Gastrocnemius medialis (tissue), 4 donors: Measurements from ENCODE around the gene CCDC27.

Experiments
- POLR2A ChIP-seq, 2 donors: fragments of 450-650 bp; IDR thresholded peaks; one replicate each; pipeline ENCODE4 v1.6.1; 2017; ENCODE audit warnings: antibody characterized with exemption in 2 of 2, mild to moderate bottlenecking in 2 of 2, moderate library complexity in 2 of 2
- TF ChIP-seq, protein P1 (sequence below), 5 experiments: fragments of 450-650 bp in 3 of 5; fragments of 200-600 bp in 2 of 5; sonication (generic) in 2 of 5; IDR thresholded peaks in 4 of 5; conservative IDR thresholded peaks in 1 of 5; 1 replicate in 4 of 5; 2 replicates in 1 of 5; pipeline ENCODE4 v1.5.1; 2016 to 2019; ENCODE audit warnings: antibody characterized with exemption in 5 of 5, mild to moderate bottlenecking in 3 of 5, moderate library complexity in 3 of 5

DNA sequence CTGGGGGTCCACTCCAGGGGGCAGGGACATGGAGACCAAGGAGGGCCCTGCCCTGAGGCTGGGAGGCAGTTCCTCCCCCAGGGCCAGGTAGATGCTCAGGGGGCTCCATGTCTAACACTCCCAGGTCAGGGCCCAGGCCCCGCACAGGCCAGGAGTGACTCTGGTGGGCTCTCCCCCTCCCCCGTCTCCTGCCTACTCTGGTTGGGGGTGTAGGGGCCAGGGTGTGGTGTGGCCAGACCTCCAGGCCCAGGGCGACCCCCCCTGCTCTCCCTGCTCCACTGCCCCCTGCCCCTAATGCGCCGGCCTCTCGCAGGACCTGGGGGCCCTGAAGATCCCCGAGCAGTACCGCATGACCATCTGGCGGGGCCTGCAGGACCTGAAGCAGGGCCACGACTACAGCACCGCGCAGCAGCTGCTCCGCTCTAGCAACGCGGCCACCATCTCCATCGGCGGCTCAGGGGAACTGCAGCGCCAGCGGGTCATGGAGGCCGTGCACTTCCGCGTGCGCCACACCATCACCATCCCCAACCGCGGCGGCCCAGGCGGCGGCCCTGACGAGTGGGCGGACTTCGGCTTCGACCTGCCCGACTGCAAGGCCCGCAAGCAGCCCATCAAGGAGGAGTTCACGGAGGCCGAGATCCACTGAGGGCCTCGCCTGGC is 19.7 kb upstream of the CCDC27 start:
- TF ChIP-seq, protein P1, sequence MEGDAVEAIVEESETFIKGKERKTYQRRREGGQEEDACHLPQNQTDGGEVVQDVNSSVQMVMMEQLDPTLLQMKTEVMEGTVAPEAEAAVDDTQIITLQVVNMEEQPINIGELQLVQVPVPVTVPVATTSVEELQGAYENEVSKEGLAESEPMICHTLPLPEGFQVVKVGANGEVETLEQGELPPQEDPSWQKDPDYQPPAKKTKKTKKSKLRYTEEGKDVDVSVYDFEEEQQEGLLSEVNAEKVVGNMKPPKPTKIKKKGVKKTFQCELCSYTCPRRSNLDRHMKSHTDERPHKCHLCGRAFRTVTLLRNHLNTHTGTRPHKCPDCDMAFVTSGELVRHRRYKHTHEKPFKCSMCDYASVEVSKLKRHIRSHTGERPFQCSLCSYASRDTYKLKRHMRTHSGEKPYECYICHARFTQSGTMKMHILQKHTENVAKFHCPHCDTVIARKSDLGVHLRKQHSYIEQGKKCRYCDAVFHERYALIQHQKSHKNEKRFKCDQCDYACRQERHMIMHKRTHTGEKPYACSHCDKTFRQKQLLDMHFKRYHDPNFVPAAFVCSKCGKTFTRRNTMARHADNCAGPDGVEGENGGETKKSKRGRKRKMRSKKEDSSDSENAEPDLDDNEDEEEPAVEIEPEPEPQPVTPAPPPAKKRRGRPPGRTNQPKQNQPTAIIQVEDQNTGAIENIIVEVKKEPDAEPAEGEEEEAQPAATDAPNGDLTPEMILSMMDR (IDR thresholded peaks at IDR 0.05 in 4 of 5, conservative IDR thresholded peaks at IDR 0.05 in 1 of 5), result no peak
- TF ChIP-seq POLR2A (IDR thresholded peaks at IDR 0.05), result no peak
